Muscle of leg (tissue), 11 donors: ENCODE measurements around the gene TTC39C. TPM values are rescaled to one million over a fixed set of nuclear protein-coding genes. Genes with fewer than 3 reads are reported as not detected.

Experiments
- DNase-seq: peaks from one replicate; pipeline ENCODE4 v3.0.0; 2013
- H3K27ac ChIP-seq: one replicate; pipeline ENCODE4 v1.5.1; 2013; ENCODE audit warnings: mild to moderate bottlenecking, low read length, control low read depth
- H3K27me3 ChIP-seq: one replicate; pipeline ENCODE4 v1.6.1; 2013; ENCODE audit warnings: low read length; ENCODE audit not compliant: control insufficient read depth, insufficient read depth
- H3K36me3 ChIP-seq: one replicate; pipeline ENCODE4 v1.6.1; 2013; ENCODE audit warnings: low read length; ENCODE audit not compliant: control insufficient read depth, insufficient read depth
- H3K4me1 ChIP-seq: one replicate; pipeline ENCODE4 v1.6.1; 2013; ENCODE audit warnings: low read length; ENCODE audit not compliant: control insufficient read depth, insufficient read depth
- H3K4me3 ChIP-seq: one replicate; pipeline ENCODE4 v1.5.1; 2013; ENCODE audit warnings: low read length, control low read depth
- H3K9me3 ChIP-seq: replicated peaks from 2 replicates; pipeline ENCODE4 v1.6.1; 2013; ENCODE audit warnings: low read depth, low read length; ENCODE audit not compliant: control insufficient read depth
- WGBS: methylation state at CpG from one replicate; pipeline ENCODE4 v1.1.5; 2013; ENCODE audit warnings: missing lambda C conversion rate; ENCODE audit not compliant: insufficient coverage; 5-methylcytosine and 5-hydroxymethylcytosine counted together
- polyA plus RNA-seq, 8 donors: library from polyadenylated mRNA; unstranded; fragments of 120-200 nt; gene quantifications; one replicate each; pipeline versions ENCODE4 v1.2.1 to v1.2.3, GENCODE V29; 2013; ENCODE audit warnings: inconsistent platforms in 1 of 8, low replicate concordance in 1 of 8; ENCODE audit not compliant: insufficient read length in 8 of 8, insufficient read depth in 1 of 8
- total RNA-seq: library from RNA; stranded (reverse); fragments of 120-200 nt; gene quantifications from one replicate; pipeline ENCODE4 v1.2.4, GENCODE V29; 2013

TTC39C gene
- total and polyA plus RNA-seq, 9 donors, result 2.9 to 6.9 (median 3.3) TPM

DNA sequence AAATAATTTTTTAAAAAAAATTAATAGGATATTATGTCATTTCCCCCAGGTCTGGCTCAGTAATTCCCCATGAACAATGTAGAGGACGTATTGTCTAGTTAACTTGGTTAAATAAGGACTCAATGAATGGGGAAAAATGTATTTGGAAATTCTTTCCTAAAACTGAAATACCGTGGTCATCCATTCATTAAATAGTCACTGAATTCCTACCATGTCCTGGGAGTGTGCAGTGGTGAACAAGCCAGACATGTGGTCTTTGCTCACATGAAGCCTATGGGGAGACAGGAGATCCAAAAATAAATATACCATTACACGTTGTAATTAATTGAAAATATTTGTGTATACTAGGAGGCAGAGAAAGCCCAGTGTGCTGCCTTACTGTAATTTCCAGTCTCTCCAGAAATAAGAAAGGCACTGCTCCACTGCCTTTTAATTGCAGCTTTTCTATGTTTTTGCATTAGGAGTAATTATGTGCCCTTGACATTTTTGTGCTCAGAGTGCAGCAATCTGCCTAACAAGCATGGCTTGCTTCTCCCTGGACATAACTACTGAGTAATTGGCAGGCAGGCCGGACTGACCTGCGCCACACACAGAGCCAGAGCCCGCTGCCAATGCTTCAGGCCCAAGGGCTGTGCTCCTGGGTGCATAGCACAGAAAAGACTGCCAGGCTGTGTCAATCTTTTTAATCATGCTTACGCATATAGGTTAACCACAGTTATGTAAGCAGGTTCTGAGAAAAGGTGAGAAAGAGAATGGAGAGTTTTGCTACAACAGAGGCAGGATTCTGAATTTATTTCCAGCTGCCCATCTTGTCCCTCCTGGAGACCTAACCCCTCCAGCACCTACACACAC is 22.2 kb upstream of the TTC39C start:
- no peak overlapping the region for H3K4me3 ChIP-seq
- H3K4me1 ChIP-seq, result peaks cover 2% of the 10 kb centered on the region
- DNase-seq, result no peak
- no peak overlapping the region for H3K27ac ChIP-seq
- 64% methylated on average over 3 of the region's 7 CpGs for WGBS
- no peaks in the 10 kb centered on the region for H3K9me3 ChIP-seq
- H3K27me3 ChIP-seq, result no peaks in the 10 kb centered on the region
- H3K36me3 ChIP-seq, result no peaks in the 10 kb centered on the region

- Histone ChIP-seq H3K36me3 (no peaks in the 10 kb centered on the region), H3K27ac (no peak overlapping the region), H3K4me3 (no peak overlapping the region), H3K27me3 (no peaks in the 10 kb centered on the region), H3K4me1 (peaks cover 2% of the 10 kb centered on the region), H3K9me3 (no peaks in the 10 kb centered on the region)
- no peak for DNase-seq
- WGBS, result no CpG with 5 or more reads among the region's 2 CpGs
These were observed 21.6 kb upstream of the TTC39C start for GRCh38 chr18:23992941-23993280.

GRCh38 chr18:23994361-23994902 is 20.1 kb upstream of the TTC39C start:
- peak; percentile 27 for DNase-seq
- Histone ChIP-seq H3K27me3 (no peaks in the 10 kb centered on the region), H3K4me1 (peaks cover 2% of the 10 kb centered on the region), H3K27ac (no peak overlapping the region), H3K36me3 (no peaks in the 10 kb centered on the region), H3K9me3 (no peaks in the 10 kb centered on the region), H3K4me3 (no peak overlapping the region)
- WGBS, result 32% methylated on average over 5 of the region's 9 CpGs

DNA sequence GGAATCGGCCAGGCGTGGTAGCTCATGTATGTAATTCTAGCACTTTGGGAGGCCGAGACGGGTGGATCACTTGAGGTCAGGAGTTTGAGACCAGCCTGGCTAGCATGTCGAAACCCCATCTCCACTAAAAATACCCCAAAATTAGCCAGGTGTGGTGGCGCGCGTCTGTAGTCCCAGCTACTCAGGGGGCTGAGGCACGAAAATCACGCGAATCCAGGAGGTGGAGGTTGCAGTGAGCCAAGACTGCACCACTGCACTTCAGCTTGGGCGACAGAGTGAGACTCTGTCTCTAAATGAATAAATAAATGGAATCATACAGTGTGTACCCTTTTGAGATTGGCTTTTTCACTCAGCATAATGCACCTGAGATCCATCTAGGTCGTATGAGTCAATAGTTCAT is 19.4 kb upstream of the TTC39C start:
- WGBS, result 100% methylated on average over 3 of the region's 13 CpGs
- no peak for DNase-seq
- Histone ChIP-seq H3K27me3 (no peaks in the 10 kb centered on the region), H3K27ac (no peak overlapping the region), H3K4me3 (no peak overlapping the region), H3K36me3 (no peaks in the 10 kb centered on the region), H3K9me3 (no peaks in the 10 kb centered on the region), H3K4me1 (peaks cover 2% of the 10 kb centered on the region)

DNA sequence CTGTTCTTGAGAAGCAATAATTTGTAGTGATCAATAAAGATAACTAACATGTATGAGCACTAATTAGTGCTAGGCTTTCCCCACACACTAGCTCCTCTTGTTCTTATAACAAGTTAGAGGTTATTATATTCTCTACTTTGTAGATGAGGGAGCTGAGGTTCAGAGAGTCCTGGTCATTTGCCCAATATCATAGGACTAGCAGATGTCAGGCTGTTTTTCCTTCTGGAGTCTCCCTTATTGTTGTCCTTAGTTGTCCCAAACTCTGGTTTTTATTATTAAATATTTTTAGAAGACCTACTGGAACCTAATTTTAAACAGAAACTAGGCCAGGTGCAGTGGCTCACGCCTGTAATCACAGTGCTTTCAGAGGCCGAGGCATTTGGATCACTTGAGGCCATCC is 16.5 kb upstream of the TTC39C start:
- no peak for DNase-seq
- H3K4me3 ChIP-seq, result no peak overlapping the region
- no peaks in the 10 kb centered on the region for H3K9me3 ChIP-seq
- no peaks in the 10 kb centered on the region for H3K36me3 ChIP-seq
- H3K27ac ChIP-seq, result no peak overlapping the region
- H3K27me3 ChIP-seq, result no peaks in the 10 kb centered on the region
- 79% methylated on average over 2 of the region's 2 CpGs for WGBS
- peaks cover 2% of the 10 kb centered on the region for H3K4me1 ChIP-seq

- H3K36me3 ChIP-seq, result no peaks in the 10 kb centered on the region
- no peak overlapping the region for H3K27ac ChIP-seq
- peaks cover 1% of the 10 kb centered on the region for H3K27me3 ChIP-seq
- no peak overlapping the region for H3K4me3 ChIP-seq
- H3K9me3 ChIP-seq, result no peaks in the 10 kb centered on the region
- no CpG with 5 or more reads among the region's 4 CpGs for WGBS
- no peak for DNase-seq
- H3K4me1 ChIP-seq, result peaks cover 2% of the 10 kb centered on the region
These were observed 15.7 kb upstream of the TTC39C start for GRCh38 chr18:23998820-23999219.

GRCh38 chr18:24000613-24001490 is 13.7 kb upstream of the TTC39C start:
- Histone ChIP-seq H3K27me3 (peaks cover 3% of the 10 kb centered on the region), H3K4me1 (no peaks in the 10 kb centered on the region), H3K4me3 (no peak overlapping the region), H3K36me3 (no peaks in the 10 kb centered on the region), H3K27ac (no peak overlapping the region), H3K9me3 (no peaks in the 10 kb centered on the region)
- 91% methylated on average over 5 of the region's 8 CpGs for WGBS
- DNase-seq, result no peak

- DNase-seq, result no peak
- no peaks in the 10 kb centered on the region for H3K36me3 ChIP-seq
- H3K27ac ChIP-seq, result no peak overlapping the region
- 36% methylated on average over 2 of the region's 3 CpGs for WGBS
- H3K9me3 ChIP-seq, result no peaks in the 10 kb centered on the region
- peaks cover 3% of the 10 kb centered on the region for H3K27me3 ChIP-seq
- no peak overlapping the region for H3K4me3 ChIP-seq
- no peaks in the 10 kb centered on the region for H3K4me1 ChIP-seq
These were observed 12.1 kb upstream of the TTC39C start for GRCh38 chr18:24002479-24002878.

DNA sequence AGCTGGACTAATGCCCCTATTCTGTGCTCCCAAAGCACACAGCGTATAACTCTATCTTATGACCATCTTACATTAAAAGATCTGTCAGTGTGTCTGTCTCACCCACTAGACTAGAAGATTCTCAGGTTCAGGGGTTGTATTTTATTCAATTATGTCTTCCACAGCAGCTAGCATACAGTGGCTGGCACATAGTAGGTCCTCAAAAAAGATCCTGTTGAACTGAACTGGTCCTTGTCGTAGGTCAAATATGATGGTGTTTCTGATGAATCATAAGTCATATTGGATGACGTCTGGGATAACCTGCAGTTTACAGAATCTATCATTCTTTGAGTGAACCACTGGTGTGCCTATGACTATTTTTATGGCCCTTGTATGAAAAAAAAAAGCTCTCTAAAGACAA is 11.3 kb upstream of the TTC39C start:
- DNase-seq, result no peak
- Histone ChIP-seq H3K27me3 (peaks cover 3% of the 10 kb centered on the region), H3K4me1 (no peaks in the 10 kb centered on the region), H3K27ac (no peak overlapping the region), H3K9me3 (no peaks in the 10 kb centered on the region), H3K36me3 (no peaks in the 10 kb centered on the region), H3K4me3 (no peak overlapping the region)
- 100% methylated on average over 1 of the region's 3 CpGs for WGBS
